Stimulated activated CD4-positive, alpha-beta T cell treated with anti-CD3 and anti-CD28 coated beads, Interleukin-4, amount 100 ng/mL, for 1 hour (primary cell): ENCODE data around the gene LRRC8D.

ENCODE experiments used
- DNase-seq: peaks from one replicate; pipeline ENCODE4 v3.0.0-alpha.2; 2020

Gene LRRC8D

GRCh38 chr1:89898150-89898549, 77.3 kb downstream of the LRRC8D start:
- DNase-seq: no peak

- no peak for DNase-seq
These were observed 78.1 kb downstream of the LRRC8D start for GRCh38 chr1:89898695-89899470.

GRCh38 chr1:89900323-89900722, 79.5 kb downstream of the LRRC8D start:
- no peak for DNase-seq

- no peak for DNase-seq
These were observed 80.2 kb downstream of the LRRC8D start for GRCh38 chr1:89900791-89901708.

GRCh38 chr1:89901957-89902669, 81.3 kb downstream of the LRRC8D start:
- no peak for DNase-seq

- no peak for DNase-seq
These were observed 82.7 kb downstream of the LRRC8D start for GRCh38 chr1:89903550-89903949.

GRCh38 chr1:89904219-89904980, 83.6 kb downstream of the LRRC8D start:
- DNase-seq: no peak

- DNase-seq: no peak
These were observed 84.7 kb downstream of the LRRC8D start for GRCh38 chr1:89905395-89906058.

GRCh38 chr1:89906088-89906487, 85.3 kb downstream of the LRRC8D start:
- DNase-seq: no peak

- DNase-seq: no peak
These were observed 86.9 kb downstream of the LRRC8D start for GRCh38 chr1:89907727-89908212.

GRCh38 chr1:89908273-89908671, 87.4 kb downstream of the LRRC8D start:
- no peak for DNase-seq

- DNase-seq: no peak
These were observed 88.0 kb downstream of the LRRC8D start for GRCh38 chr1:89908672-89909436.

GRCh38 chr1:89910268-89910667, 89.4 kb downstream of the LRRC8D start:
- DNase-seq: no peak

GRCh38 chr1:89910780-89911179, 89.9 kb downstream of the LRRC8D start:
- DNase-seq: no peak

- no peak for DNase-seq
These were observed 90.6 kb downstream of the LRRC8D start for GRCh38 chr1:89911191-89911991.

- no peak for DNase-seq
These were observed 91.2 kb downstream of the LRRC8D start for GRCh38 chr1:89912073-89912472.

- no peak for DNase-seq
These were observed 92.7 kb downstream of the LRRC8D start for GRCh38 chr1:89913353-89914095.

GRCh38 chr1:89917353-89917752, 96.5 kb downstream of the LRRC8D start:
- DNase-seq: no peak

- DNase-seq: no peak
These were observed 97.4 kb downstream of the LRRC8D start for GRCh38 chr1:89918127-89918793.
